Esophagus squamous epithelium (tissue), 5 donors: Measurements from ENCODE around the gene CHD2. TPM values are rescaled to one million over a fixed set of nuclear protein-coding genes. Genes with fewer than 3 reads are reported as not detected.

Source experiments
- DNase-seq: peaks from one replicate; lab custom pipeline; 2025; lab: John Stamatoyannopoulos, UW
- H3K27ac ChIP-seq, 4 donors: fragments of 200-600 bp; sonication (generic); one replicate each; pipeline ENCODE4 v1.5.1; 2016 to 2019; ENCODE audit warnings: mild to moderate bottlenecking in 1 of 4
- H3K27me3 ChIP-seq, 4 donors: fragments of 200-600 bp; sonication (generic); 1 replicate in 3 of 4; 2 replicates in 1 of 4; pipeline versions ENCODE4 v1.5.1 to v1.6.0; 2017 to 2021; ENCODE audit warnings: antibody characterized with exemption in 1 of 4
- H3K36me3 ChIP-seq, 3 donors: fragments of 200-600 bp; sonication (generic); one replicate each; pipeline ENCODE4 v1.5.1; 2016 to 2019
- H3K4me1 ChIP-seq, 3 donors: fragments of 200-600 bp; sonication (generic); one replicate each; pipeline ENCODE4 v1.5.1; 2017 to 2019
- H3K4me3 ChIP-seq, 4 donors: fragments of 200-600 bp; sonication (generic); 1 replicate in 3 of 4; 2 replicates in 1 of 4; pipeline ENCODE4 v1.5.1; 2016 to 2019; ENCODE audit warnings: mild to moderate bottlenecking in 2 of 4, moderate library complexity in 1 of 4
- H3K9me3 ChIP-seq, 3 donors: fragments of 200-600 bp; sonication (generic); one replicate each; pipeline ENCODE4 v1.5.1; 2016 to 2019
- POLR2A ChIP-seq, 4 donors: fragments of 450-650 bp; IDR thresholded peaks; one replicate each; pipeline ENCODE4 v1.6.1; 2017; ENCODE audit warnings: antibody characterized with exemption in 4 of 4, mild to moderate bottlenecking in 4 of 4, moderate library complexity in 3 of 4
- WGBS, 2 donors: methylation state at CpG; one replicate each; pipeline ENCODE4 v1.1.5; 2018; 5-methylcytosine and 5-hydroxymethylcytosine counted together
- intact Hi-C: fragments of 100-400 bp; cut with DNase I; formaldehyde crosslinking; loops from one replicate; pipeline ENCODE4 v1.15.0; 2022
- total RNA-seq, 4 donors: library from RNA; depleted of rRNA; stranded (reverse); fragments of >200 nt; gene quantifications; one replicate each; pipeline ENCODE4 v1.1.0, GENCODE V29; 2016
- TF ChIP-seq, protein P1 (sequence below), 6 experiments: fragments of 450-650 bp in 4 of 6; fragments of 200-600 bp in 2 of 6; sonication (generic) in 2 of 6; IDR thresholded peaks; one replicate each; pipeline ENCODE4 v1.5.1; 2016 to 2019; ENCODE audit warnings: antibody characterized with exemption in 6 of 6, mild to moderate bottlenecking in 4 of 6, moderate library complexity in 4 of 6
- donor health status: DM: yes; HTN: yes; CAD: no.

CHD2 gene
- total RNA-seq, 4 donors from 2014 or later, result 36.1 to 132 (median 74.8) TPM

GRCh38 chr15:93046721-93047120 is 146.6 kb downstream of the CHD2 start:
- Histone ChIP-seq H3K27me3 (no peaks in the 10 kb centered on the region), H3K36me3 (peaks cover 36 to 98% (median 38%) of the 10 kb centered on the region in 3 donors), H3K9me3 (peaks cover 0 to 5% (median 0%) of the 10 kb centered on the region in 3 donors), H3K4me1 (peaks cover 29 to 79% (median 40%) of the 10 kb centered on the region in 3 donors), H3K27ac (peak overlapping the region in 1 of 4 donors; percentile 66), H3K4me3 (no peak overlapping the region)
- TF ChIP-seq, protein P1, sequence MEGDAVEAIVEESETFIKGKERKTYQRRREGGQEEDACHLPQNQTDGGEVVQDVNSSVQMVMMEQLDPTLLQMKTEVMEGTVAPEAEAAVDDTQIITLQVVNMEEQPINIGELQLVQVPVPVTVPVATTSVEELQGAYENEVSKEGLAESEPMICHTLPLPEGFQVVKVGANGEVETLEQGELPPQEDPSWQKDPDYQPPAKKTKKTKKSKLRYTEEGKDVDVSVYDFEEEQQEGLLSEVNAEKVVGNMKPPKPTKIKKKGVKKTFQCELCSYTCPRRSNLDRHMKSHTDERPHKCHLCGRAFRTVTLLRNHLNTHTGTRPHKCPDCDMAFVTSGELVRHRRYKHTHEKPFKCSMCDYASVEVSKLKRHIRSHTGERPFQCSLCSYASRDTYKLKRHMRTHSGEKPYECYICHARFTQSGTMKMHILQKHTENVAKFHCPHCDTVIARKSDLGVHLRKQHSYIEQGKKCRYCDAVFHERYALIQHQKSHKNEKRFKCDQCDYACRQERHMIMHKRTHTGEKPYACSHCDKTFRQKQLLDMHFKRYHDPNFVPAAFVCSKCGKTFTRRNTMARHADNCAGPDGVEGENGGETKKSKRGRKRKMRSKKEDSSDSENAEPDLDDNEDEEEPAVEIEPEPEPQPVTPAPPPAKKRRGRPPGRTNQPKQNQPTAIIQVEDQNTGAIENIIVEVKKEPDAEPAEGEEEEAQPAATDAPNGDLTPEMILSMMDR (IDR thresholded peaks at IDR 0.05), result no peak
- no peak for TF ChIP-seq POLR2A (IDR thresholded peaks at IDR 0.05)
- 66 to 72% methylated on average over 5 to 6 of the region's 7 CpGs for WGBS, 2 donors
- no peak for DNase-seq
- intact Hi-C loops, result no loop called here

- 73% methylated on average over 8 to 13 of the region's 18 CpGs for WGBS, 2 donors
- intact Hi-C loops, result no loop called here
- no peak overlapping the region for H3K4me3 ChIP-seq
- no peaks in the 10 kb centered on the region for H3K27me3 ChIP-seq
- peaks cover 29 to 79% (median 40%) of the 10 kb centered on the region in 3 donors for H3K4me1 ChIP-seq
- DNase-seq, result no peak
- peaks cover 0 to 5% (median 0%) of the 10 kb centered on the region in 3 donors for H3K9me3 ChIP-seq
- TF ChIP-seq, protein P1 (IDR thresholded peaks at IDR 0.05), result no peak
- TF ChIP-seq POLR2A (IDR thresholded peaks at IDR 0.05), result no peak
- peak overlapping the region in 3 of 4 donors; percentile 56 to 73 (median 66) for H3K27ac ChIP-seq
- H3K36me3 ChIP-seq, result peaks cover 36 to 98% (median 41%) of the 10 kb centered on the region in 3 donors
Observed at GRCh38 chr15:93047621-93048425, 147.7 kb downstream of the CHD2 start.

GRCh38 chr15:93048426-93048721 is 148.2 kb downstream of the CHD2 start:
- intact Hi-C loops, result no loop called here
- no peaks in the 10 kb centered on the region for H3K27me3 ChIP-seq
- H3K9me3 ChIP-seq, result peaks cover 0 to 5% (median 0%) of the 10 kb centered on the region in 3 donors
- no peak overlapping the region for H3K4me3 ChIP-seq
- no peak for DNase-seq
- peaks cover 36 to 98% (median 40%) of the 10 kb centered on the region in 3 donors for H3K36me3 ChIP-seq
- 48 to 93% methylated on average over 3 to 5 of the region's 14 CpGs for WGBS, 2 donors
- TF ChIP-seq, protein P1 (IDR thresholded peaks at IDR 0.05), result no peak
- no peak for TF ChIP-seq POLR2A (IDR thresholded peaks at IDR 0.05)
- H3K27ac ChIP-seq, result peak overlapping the region in 3 of 4 donors; percentile 56 to 73 (median 66)
- peaks cover 29 to 79% (median 40%) of the 10 kb centered on the region in 3 donors for H3K4me1 ChIP-seq

- Histone ChIP-seq H3K27me3 (no peaks in the 10 kb centered on the region), H3K36me3 (peaks cover 33 to 98% (median 38%) of the 10 kb centered on the region in 3 donors), H3K27ac (peak overlapping the region in 3 of 4 donors; percentile 56 to 73 (median 66)), H3K4me3 (no peak overlapping the region), H3K9me3 (peaks cover 0 to 5% (median 0%) of the 10 kb centered on the region in 3 donors), H3K4me1 (peaks cover 29 to 78% (median 40%) of the 10 kb centered on the region in 3 donors)
- intact Hi-C loops, result no loop called here
- WGBS, 2 donors, result 18% methylated on average over 4 of the region's 16 CpGs; no CpG with 5 or more reads in 1 of the 2 donors
- no peak for DNase-seq
- no peak for TF ChIP-seq POLR2A (IDR thresholded peaks at IDR 0.05)
- TF ChIP-seq, protein P1 (IDR thresholded peaks at IDR 0.05), result no peak
Observed at GRCh38 chr15:93048759-93049161, 148.6 kb downstream of the CHD2 start.

GRCh38 chr15:93049233-93049632 is 149.1 kb downstream of the CHD2 start:
- Histone ChIP-seq H3K27me3 (no peaks in the 10 kb centered on the region), H3K27ac (peak overlapping the region in 2 of 4 donors; percentile 66 to 73), H3K4me3 (no peak overlapping the region), H3K4me1 (peaks cover 29 to 73% (median 40%) of the 10 kb centered on the region in 3 donors), H3K36me3 (peaks cover 32 to 98% (median 33%) of the 10 kb centered on the region in 3 donors), H3K9me3 (peaks cover 0 to 5% (median 0%) of the 10 kb centered on the region in 3 donors)
- intact Hi-C loops, result no loop called here
- 34 to 40% methylated on average over 7 to 8 of the region's 8 CpGs for WGBS, 2 donors
- TF ChIP-seq POLR2A (IDR thresholded peaks at IDR 0.05), result no peak
- TF ChIP-seq, protein P1 (IDR thresholded peaks at IDR 0.05), result no peak
- DNase-seq, result no peak
